Sigmoid colon (tissue), 7 donors: ENCODE data around the gene PRDM16. TPM values are rescaled to one million over a fixed set of nuclear protein-coding genes. Genes with fewer than 3 reads are reported as not detected.
A peak's percentile ranks its signal among the peaks of the same experiment; 100 is the strongest.

ENCODE experiments used
- DNase-seq: peaks from one replicate; pipeline ENCODE4 v3.0.0-alpha.2; 2019
- H3K27ac ChIP-seq, 4 donors: fragments of 200-600 bp; sonication (generic); one replicate each; pipeline ENCODE4 v1.5.1; 2016 to 2019; ENCODE audit warnings: mild to moderate bottlenecking in 1 of 4
- H3K27me3 ChIP-seq, 3 donors: fragments of 200-600 bp; sonication (generic); one replicate each; pipeline ENCODE4 v1.5.1; 2019; ENCODE audit warnings: mild to moderate bottlenecking in 1 of 3
- H3K36me3 ChIP-seq, 4 donors: fragments of 200-600 bp; sonication (generic); one replicate each; pipeline ENCODE4 v1.5.1; 2016 to 2019
- H3K4me1 ChIP-seq, 4 donors: fragments of 200-600 bp; sonication (generic); one replicate each; pipeline ENCODE4 v1.5.1; 2017 to 2019
- H3K4me3 ChIP-seq, 4 donors: fragments of 200-600 bp; sonication (generic); one replicate each; pipeline ENCODE4 v1.5.1; 2017 to 2019; ENCODE audit warnings: mild to moderate bottlenecking in 2 of 4, moderate library complexity in 1 of 4
- H3K9me3 ChIP-seq, 4 donors: fragments of 200-600 bp in 3 of 4; sonication (generic) in 3 of 4; one replicate each; pipeline versions ENCODE4 v1.5.1 to v1.6.1; 2013 to 2019
- CTCF ChIP-seq, 4 experiments: fragments of 450-650 bp in 3 of 4; fragments of 200-600 bp in 1 of 4; IDR thresholded peaks; one replicate each; pipeline ENCODE4 v1.5.1; 2016 to 2019; ENCODE audit warnings: antibody characterized with exemption in 4 of 4, mild to moderate bottlenecking in 3 of 4, moderate library complexity in 2 of 4
- EP300 ChIP-seq, 4 donors: sonication (generic); formaldehyde crosslinking; IDR thresholded peaks; one replicate each; pipeline ENCODE4 v1.6.1; 2017; ENCODE audit warnings: antibody characterized with exemption in 4 of 4
- POLR2A ChIP-seq, 2 donors: fragments of 450-650 bp; IDR thresholded peaks; one replicate each; pipeline ENCODE4 v1.6.1; 2016; ENCODE audit warnings: antibody characterized with exemption in 2 of 2, mild to moderate bottlenecking in 2 of 2, moderate library complexity in 2 of 2
- POLR2AphosphoS5 ChIP-seq, 4 donors: sonication (generic); formaldehyde crosslinking; IDR thresholded peaks; one replicate each; pipeline ENCODE4 v1.6.1; 2017; ENCODE audit warnings: antibody characterized with exemption in 4 of 4
- WGBS, 2 donors: extraction: QIAGEN DNeasy Blood & Tissue Kit; methylation state at CpG; one replicate each; pipeline ENCODE4 v1.1.7; 2013; 5-methylcytosine and 5-hydroxymethylcytosine counted together
- intact Hi-C: fragments of 100-400 bp; cut with DNase I; formaldehyde crosslinking; loops from one replicate; pipeline ENCODE4 v1.15.1; 2023
- polyA plus RNA-seq, 3 donors: library from polyadenylated mRNA; stranded (reverse); fragments of 200-250 nt; gene quantifications; one replicate each; pipeline ENCODE4 v1.2.3, GENCODE V29; 2013
- total RNA-seq, 4 donors: library from RNA; depleted of rRNA; stranded (reverse); fragments of >200 nt; gene quantifications; one replicate each; pipeline ENCODE4 v1.1.0, GENCODE V29; 2016
- donor health status: healthy with polysubstance abuse.
- donor health status: Bipolar disorder and iron deficiency.
- donor health status: healthy.

The PRDM16 gene
- total and polyA plus RNA-seq, 7 donors, result under 0.01 to 1.7 (median 0.49) TPM

DNA sequence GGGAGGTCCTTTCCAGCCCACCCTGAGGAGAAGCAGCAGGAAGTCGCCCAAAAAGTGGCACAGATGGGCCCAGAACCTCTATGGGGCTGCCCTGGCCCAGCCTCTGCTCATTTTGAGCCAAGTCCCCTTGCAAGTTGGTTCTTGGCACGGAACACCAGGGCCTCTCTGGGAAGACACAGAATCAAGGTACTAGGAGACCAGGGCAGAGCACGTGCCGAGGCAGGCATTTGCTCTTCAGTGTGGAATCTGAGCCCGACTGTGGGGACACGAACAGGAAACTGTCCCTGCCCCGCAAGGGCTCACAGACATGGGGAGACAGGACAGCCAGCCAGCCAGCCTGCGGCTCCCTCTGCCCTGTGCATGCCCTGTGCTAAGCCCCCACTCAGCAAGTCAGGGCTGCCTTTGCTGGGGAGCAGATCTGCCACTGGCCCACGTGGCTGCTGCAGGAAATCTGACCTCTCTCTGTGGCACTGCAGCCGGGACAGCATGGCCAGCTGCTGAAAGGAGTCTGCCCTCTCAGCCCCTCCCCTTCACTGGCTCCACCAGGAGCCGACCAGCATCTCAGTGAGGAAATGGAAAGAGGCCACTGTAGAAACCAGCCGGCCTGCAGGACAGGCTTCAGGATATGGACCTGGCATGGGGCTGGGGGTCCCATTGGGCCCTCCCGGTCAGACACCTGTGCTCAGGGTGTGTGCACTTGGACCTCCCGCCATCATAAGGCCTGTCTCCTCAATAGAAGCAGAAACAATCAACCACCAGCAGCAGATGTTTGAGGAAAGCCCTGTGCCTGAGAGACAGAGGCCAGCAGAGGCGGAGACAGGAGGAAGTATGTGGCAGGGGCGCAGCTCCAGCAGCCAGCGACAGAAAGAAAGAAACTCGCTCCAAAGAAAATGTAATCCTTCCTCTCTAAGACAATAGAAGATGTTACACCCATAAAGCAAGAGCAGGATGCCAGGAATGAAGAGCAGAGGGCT is 389.2 kb downstream of the PRDM16 start:
- intact Hi-C loops, result no loop called here
- H3K9me3 ChIP-seq, result no peaks in the 10 kb centered on the region
- TF ChIP-seq CTCF (IDR thresholded peaks at IDR 0.05), result no peak
- TF ChIP-seq POLR2AphosphoS5 (IDR thresholded peaks at IDR 0.05), result no peak
- no peak for TF ChIP-seq EP300 (IDR thresholded peaks at IDR 0.05)
- TF ChIP-seq POLR2A (IDR thresholded peaks at IDR 0.05), result no peak
- peaks cover 20 to 40% (median 30%) of the 10 kb centered on the region in 3 donors for H3K27me3 ChIP-seq
- H3K36me3 ChIP-seq, result no peaks in the 10 kb centered on the region
- no peak overlapping the region for H3K4me3 ChIP-seq
- no peak for DNase-seq
- H3K27ac ChIP-seq, result peak overlapping the region in 1 of 4 donors; percentile 39
- H3K4me1 ChIP-seq, result peaks cover 0 to 20% (median 16%) of the 10 kb centered on the region in 4 donors
- 17 to 38% methylated on average over 18 of the region's 18 CpGs for WGBS, 2 donors

DNA sequence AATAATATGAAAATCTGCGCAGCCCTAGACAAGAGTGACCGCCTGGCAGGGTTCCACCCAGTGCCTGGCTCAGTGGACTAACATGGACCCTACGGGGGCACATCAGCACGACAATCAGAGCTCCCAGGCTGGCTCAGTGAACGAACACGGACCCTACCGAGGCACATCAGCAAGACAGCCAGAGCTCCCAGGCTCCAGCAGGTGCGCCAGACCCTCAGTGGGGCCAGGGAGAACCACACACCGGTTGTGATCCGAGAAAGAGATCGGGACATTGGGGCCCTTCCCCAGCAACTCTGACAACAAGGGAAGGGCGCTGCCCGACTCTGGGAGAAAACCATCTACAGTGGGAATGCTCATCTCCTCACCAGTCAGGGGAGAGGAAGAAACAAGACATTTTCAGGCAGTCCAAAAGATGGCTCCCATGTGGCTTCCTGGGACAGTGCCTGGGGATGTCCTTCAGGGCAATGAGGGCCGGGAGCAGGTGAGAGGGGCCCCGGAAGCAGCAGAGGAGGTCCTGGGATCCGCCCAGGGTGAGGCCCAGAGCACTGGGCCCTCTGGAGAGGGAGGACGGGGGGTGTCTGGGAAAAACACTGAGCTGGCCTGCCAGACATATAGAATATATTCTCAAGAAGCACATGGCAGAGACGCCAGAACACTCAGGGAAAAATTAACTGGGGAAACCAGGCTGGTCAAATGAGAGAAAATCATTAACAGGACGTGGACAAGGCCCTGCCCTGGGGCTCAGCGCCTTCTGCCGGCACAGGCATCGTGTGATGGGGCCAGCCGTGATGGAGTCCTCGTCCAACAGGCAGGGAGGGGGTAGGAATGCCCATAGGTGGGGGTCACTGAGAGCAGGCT is 390.3 kb downstream of the PRDM16 start:
- no peaks in the 10 kb centered on the region for H3K36me3 ChIP-seq
- H3K4me1 ChIP-seq, result peaks cover 0 to 9% (median 9%) of the 10 kb centered on the region in 4 donors
- no peak overlapping the region for H3K4me3 ChIP-seq
- H3K27me3 ChIP-seq, result peaks cover 10 to 29% (median 19%) of the 10 kb centered on the region in 3 donors
- H3K27ac ChIP-seq, result peak overlapping the region in 2 of 4 donors; percentile 14 to 39
- no peaks in the 10 kb centered on the region for H3K9me3 ChIP-seq
- WGBS, 2 donors, result 39 to 79% methylated on average over 24 of the region's 24 CpGs
- TF ChIP-seq EP300 (IDR thresholded peaks at IDR 0.05), result no peak
- TF ChIP-seq POLR2AphosphoS5 (IDR thresholded peaks at IDR 0.05), result no peak
- no peak for TF ChIP-seq POLR2A (IDR thresholded peaks at IDR 0.05)
- TF ChIP-seq CTCF (IDR thresholded peaks at IDR 0.05), result no peak
- intact Hi-C loops, result no loop called here
- no peak for DNase-seq

- peak overlapping the region in 2 of 4 donors; percentile 14 to 42 for H3K27ac ChIP-seq
- no peak overlapping the region for H3K4me3 ChIP-seq
- H3K36me3 ChIP-seq, result no peaks in the 10 kb centered on the region
- H3K27me3 ChIP-seq, result peaks cover 2 to 23% (median 11%) of the 10 kb centered on the region in 3 donors
- WGBS, 2 donors, result 23 to 70% methylated on average over 23 of the region's 23 CpGs
- TF ChIP-seq POLR2AphosphoS5 (IDR thresholded peaks at IDR 0.05) (no peak), POLR2A (IDR thresholded peaks at IDR 0.05) (peak in 1 of 2 donors; percentile 21)
- no peaks in the 10 kb centered on the region for H3K9me3 ChIP-seq
- intact Hi-C loops, result no loop called here
- H3K4me1 ChIP-seq, result peaks cover 0 to 1% (median under 1%) of the 10 kb centered on the region in 4 donors
- no peak for DNase-seq
Measured at GRCh38 chr1:3459940-3460671, 391.1 kb downstream of the PRDM16 start.

GRCh38 chr1:3460672-3461131 is 391.7 kb downstream of the PRDM16 start:
- 28 to 69% methylated on average over 14 of the region's 14 CpGs for WGBS, 2 donors
- TF ChIP-seq CTCF (IDR thresholded peaks at IDR 0.05) (no peak), POLR2A (IDR thresholded peaks at IDR 0.05) (no peak), POLR2AphosphoS5 (IDR thresholded peaks at IDR 0.05) (no peak), EP300 (IDR thresholded peaks at IDR 0.05) (no peak)
- peak overlapping the region in 2 of 4 donors; percentile 14 to 42 for H3K27ac ChIP-seq

More at GRCh38 chr1:3460672-3461131, 391.7 kb downstream of the PRDM16 start:
- Histone ChIP-seq H3K4me1 (no peaks in the 10 kb centered on the region), H3K4me3 (no peak overlapping the region), H3K27me3 (peaks cover 0 to 19% (median 5%) of the 10 kb centered on the region in 3 donors), H3K36me3 (no peaks in the 10 kb centered on the region), H3K9me3 (no peaks in the 10 kb centered on the region)
- intact Hi-C loops, result no loop called here
- no peak for DNase-seq
